ENCODE results near the gene SFI1.
"Not testable (repeated sequence)": the region's sequence is repeated elsewhere in the genome, so short reads cannot be mapped to it uniquely, and the experiment has no call there.

SFI1 gene

GRCh38 chr22:31586137-31586920 lies 90.0 kb downstream of the SFI1 start:
- Histone ChIP-seq H3K27ac (ENCODE audit: insufficient read depth, low read depth, low read length, poor library complexity, severe bottlenecking) (no peak overlapping the region), H3K4me3 (ENCODE audit: insufficient read depth, low read depth, low read length) (no peak overlapping the region), H3K4me1 (ENCODE audit: control insufficient read depth, insufficient read depth, low read length) (no peaks in the 10 kb centered on the region), H3K27me3 (ENCODE audit: control insufficient read depth, insufficient read depth, low read length, poor library complexity, severe bottlenecking) (no peaks in the 10 kb centered on the region), H3K36me3 (ENCODE audit: control insufficient read depth, insufficient read depth, low read length) (peaks cover 16% of the 10 kb centered on the region), H3K9me3 (ENCODE audit: control insufficient read depth, low read length) (no peaks in the 10 kb centered on the region)
- WGBS, 2 experiments: 95% methylated on average over 7 of the region's 7 CpGs

- no peak overlapping the region for H3K4me3 ChIP-seq (ENCODE audit: insufficient read depth, low read depth, low read length)
- no peaks in the 10 kb centered on the region for H3K27me3 ChIP-seq (ENCODE audit: control insufficient read depth, insufficient read depth, low read length, poor library complexity, severe bottlenecking)
- H3K27ac ChIP-seq (ENCODE audit: insufficient read depth, low read depth, low read length, poor library complexity, severe bottlenecking): no peak overlapping the region
- WGBS, 2 experiments: 91 to 95% methylated on average over 5 of the region's 6 CpGs
- H3K9me3 ChIP-seq (ENCODE audit: control insufficient read depth, low read length): no peaks in the 10 kb centered on the region
- peaks cover 16% of the 10 kb centered on the region for H3K36me3 ChIP-seq (ENCODE audit: control insufficient read depth, insufficient read depth, low read length)
- H3K4me1 ChIP-seq (ENCODE audit: control insufficient read depth, insufficient read depth, low read length): no peaks in the 10 kb centered on the region
Observed at GRCh38 chr22:31588970-31589675, 92.8 kb downstream of the SFI1 start.

- H3K27ac ChIP-seq (ENCODE audit: insufficient read depth, low read depth, low read length, poor library complexity, severe bottlenecking); H3K4me1 ChIP-seq (ENCODE audit: control insufficient read depth, insufficient read depth, low read length); H3K9me3 ChIP-seq (ENCODE audit: control insufficient read depth, low read length); H3K27me3 ChIP-seq (ENCODE audit: control insufficient read depth, insufficient read depth, low read length, poor library complexity, severe bottlenecking); H3K4me3 ChIP-seq (ENCODE audit: insufficient read depth, low read depth, low read length): not testable (repeated sequence)
- peaks cover 16% of the 10 kb centered on the region for H3K36me3 ChIP-seq (ENCODE audit: control insufficient read depth, insufficient read depth, low read length)
- no CpG with 5 or more reads among the region's 2 CpGs for WGBS, 2 experiments
Observed at GRCh38 chr22:31590161-31590560, 93.8 kb downstream of the SFI1 start.

- Histone ChIP-seq H3K27ac (ENCODE audit: insufficient read depth, low read depth, low read length, poor library complexity, severe bottlenecking) (no peak overlapping the region), H3K9me3 (ENCODE audit: control insufficient read depth, low read length) (no peaks in the 10 kb centered on the region), H3K4me3 (ENCODE audit: insufficient read depth, low read depth, low read length) (no peak overlapping the region), H3K4me1 (ENCODE audit: control insufficient read depth, insufficient read depth, low read length) (no peaks in the 10 kb centered on the region), H3K27me3 (ENCODE audit: control insufficient read depth, insufficient read depth, low read length, poor library complexity, severe bottlenecking) (no peaks in the 10 kb centered on the region), H3K36me3 (ENCODE audit: control insufficient read depth, insufficient read depth, low read length) (no peaks in the 10 kb centered on the region)
- 95 to 97% methylated on average over 2 of the region's 2 CpGs for WGBS, 2 experiments
Observed at GRCh38 chr22:31595271-31595670, 98.9 kb downstream of the SFI1 start.

- H3K27ac ChIP-seq (ENCODE audit: insufficient read depth, low read depth, low read length, poor library complexity, severe bottlenecking): no peak overlapping the region
- no peak overlapping the region for H3K4me3 ChIP-seq (ENCODE audit: insufficient read depth, low read depth, low read length)
- H3K36me3 ChIP-seq (ENCODE audit: control insufficient read depth, insufficient read depth, low read length): no peaks in the 10 kb centered on the region
- no peaks in the 10 kb centered on the region for H3K4me1 ChIP-seq (ENCODE audit: control insufficient read depth, insufficient read depth, low read length)
- WGBS, 2 experiments: 92 to 95% methylated on average over 11 of the region's 11 CpGs
- H3K9me3 ChIP-seq (ENCODE audit: control insufficient read depth, low read length): no peaks in the 10 kb centered on the region
- no peaks in the 10 kb centered on the region for H3K27me3 ChIP-seq (ENCODE audit: control insufficient read depth, insufficient read depth, low read length, poor library complexity, severe bottlenecking)
Observed at GRCh38 chr22:31602259-31602952, 106.1 kb downstream of the SFI1 start.

- H3K27ac ChIP-seq (ENCODE audit: insufficient read depth, low read depth, low read length, poor library complexity, severe bottlenecking): no peak overlapping the region
Observed at GRCh38 chr22:31603081-31603525, 106.8 kb downstream of the SFI1 start.

GRCh38 chr22:31603574-31603973 lies 107.2 kb downstream of the SFI1 start:
- Histone ChIP-seq H3K9me3 (ENCODE audit: control insufficient read depth, low read length) (no peaks in the 10 kb centered on the region), H3K4me3 (ENCODE audit: insufficient read depth, low read depth, low read length) (no peak overlapping the region), H3K4me1 (ENCODE audit: control insufficient read depth, insufficient read depth, low read length) (no peaks in the 10 kb centered on the region), H3K27me3 (ENCODE audit: control insufficient read depth, insufficient read depth, low read length, poor library complexity, severe bottlenecking) (no peaks in the 10 kb centered on the region), H3K36me3 (ENCODE audit: control insufficient read depth, insufficient read depth, low read length) (no peaks in the 10 kb centered on the region), H3K27ac (ENCODE audit: insufficient read depth, low read depth, low read length, poor library complexity, severe bottlenecking) (no peak overlapping the region)
- WGBS, 2 experiments: 93 to 97% methylated on average over 5 of the region's 5 CpGs

More at GRCh38 chr22:31603081-31603525, 106.8 kb downstream of the SFI1 start:
- H3K9me3 ChIP-seq (ENCODE audit: control insufficient read depth, low read length): no peaks in the 10 kb centered on the region
- H3K27me3 ChIP-seq (ENCODE audit: control insufficient read depth, insufficient read depth, low read length, poor library complexity, severe bottlenecking): no peaks in the 10 kb centered on the region
- WGBS, 2 experiments: 90 to 91% methylated on average over 10 of the region's 10 CpGs
- no peak overlapping the region for H3K4me3 ChIP-seq (ENCODE audit: insufficient read depth, low read depth, low read length)
- no peaks in the 10 kb centered on the region for H3K36me3 ChIP-seq (ENCODE audit: control insufficient read depth, insufficient read depth, low read length)
- H3K4me1 ChIP-seq (ENCODE audit: control insufficient read depth, insufficient read depth, low read length): no peaks in the 10 kb centered on the region

GRCh38 chr22:31604137-31604705 lies 107.9 kb downstream of the SFI1 start:
- no peak overlapping the region for H3K4me3 ChIP-seq (ENCODE audit: insufficient read depth, low read depth, low read length)
- H3K27me3 ChIP-seq (ENCODE audit: control insufficient read depth, insufficient read depth, low read length, poor library complexity, severe bottlenecking): no peaks in the 10 kb centered on the region
- no peaks in the 10 kb centered on the region for H3K36me3 ChIP-seq (ENCODE audit: control insufficient read depth, insufficient read depth, low read length)
- H3K4me1 ChIP-seq (ENCODE audit: control insufficient read depth, insufficient read depth, low read length): no peaks in the 10 kb centered on the region
- H3K9me3 ChIP-seq (ENCODE audit: control insufficient read depth, low read length): no peaks in the 10 kb centered on the region
- H3K27ac ChIP-seq (ENCODE audit: insufficient read depth, low read depth, low read length, poor library complexity, severe bottlenecking): no peak overlapping the region
- 91 to 94% methylated on average over 14 of the region's 14 CpGs for WGBS, 2 experiments

- Histone ChIP-seq H3K27ac (ENCODE audit: insufficient read depth, low read depth, low read length, poor library complexity, severe bottlenecking) (no peak overlapping the region), H3K4me3 (ENCODE audit: insufficient read depth, low read depth, low read length) (no peak overlapping the region), H3K9me3 (ENCODE audit: control insufficient read depth, low read length) (no peaks in the 10 kb centered on the region), H3K36me3 (ENCODE audit: control insufficient read depth, insufficient read depth, low read length) (no peaks in the 10 kb centered on the region), H3K27me3 (ENCODE audit: control insufficient read depth, insufficient read depth, low read length, poor library complexity, severe bottlenecking) (no peaks in the 10 kb centered on the region), H3K4me1 (ENCODE audit: control insufficient read depth, insufficient read depth, low read length) (no peaks in the 10 kb centered on the region)
- 90 to 91% methylated on average over 17 of the region's 17 CpGs for WGBS, 2 experiments
Observed at GRCh38 chr22:31604746-31605705, 108.7 kb downstream of the SFI1 start.

Measured in ectodermal cell (in vitro differentiated cells).